ENCODE data around the gene ADAMTS14. TPM values are rescaled to one million over a fixed set of nuclear protein-coding genes. Genes with fewer than 3 reads are reported as not detected.

The ADAMTS14 gene
- total RNA-seq, 2 experiments from 2014 or later: not detected

DNA sequence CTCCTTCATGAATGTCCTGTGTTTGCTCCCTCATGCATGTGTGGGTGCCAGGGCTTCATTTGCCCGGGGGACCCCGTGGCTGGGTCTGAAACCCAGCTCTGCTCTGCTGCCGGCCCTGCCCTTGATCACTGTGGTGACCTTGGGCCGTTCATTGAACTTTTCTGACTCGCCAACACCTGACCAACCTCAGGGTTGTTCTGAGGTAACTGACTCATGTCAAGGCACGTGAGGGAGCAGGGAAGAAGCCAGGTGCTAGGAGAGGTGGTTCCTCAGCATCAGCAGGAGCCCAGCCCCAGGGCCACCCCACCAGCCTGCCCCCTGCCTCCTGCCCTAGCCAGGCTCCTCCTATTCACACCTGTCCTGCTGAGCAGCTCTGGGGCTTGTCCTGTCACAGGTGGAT is 64.9 kb downstream of the ADAMTS14 start:
- no peaks in the 10 kb centered on the region for H3K4me1 ChIP-seq (ENCODE audit: insufficient read depth, low read length)
- Mint-ChIP-seq H3K36me3 (ENCODE audit: low read depth) (no peaks in the 10 kb centered on the region), H3K4me1 (ENCODE audit: low read depth) (no peaks in the 10 kb centered on the region), H3K27me3 (no peaks in the 10 kb centered on the region), H3K27ac (no peak overlapping the region), H3K4me3 (no peak overlapping the region), H3K9me3 (no peaks in the 10 kb centered on the region)
- no peak overlapping the region for H3K4me3 ChIP-seq (ENCODE audit: low read length)
- H3K36me3 ChIP-seq (ENCODE audit: insufficient read depth, low read length): no peaks in the 10 kb centered on the region
- ChIA-PET CTCF (no interaction called here), POLR2A (no interaction called here)
- no peaks in the 10 kb centered on the region for H3K27me3 ChIP-seq (ENCODE audit: control insufficient read depth in 1 of 2, insufficient read depth in 2 of 2, low read length in 2 of 2)
- H3K9me3 ChIP-seq (ENCODE audit: control insufficient read depth in 1 of 2, insufficient read depth in 1 of 2, low read length in 2 of 2): no peaks in the 10 kb centered on the region
- ATAC-seq (ENCODE audit: poor library complexity): no peak
- intact Hi-C loops (cut with DNase I, micrococcal nuclease): no loop called here
- TF ChIP-seq, protein P1, sequence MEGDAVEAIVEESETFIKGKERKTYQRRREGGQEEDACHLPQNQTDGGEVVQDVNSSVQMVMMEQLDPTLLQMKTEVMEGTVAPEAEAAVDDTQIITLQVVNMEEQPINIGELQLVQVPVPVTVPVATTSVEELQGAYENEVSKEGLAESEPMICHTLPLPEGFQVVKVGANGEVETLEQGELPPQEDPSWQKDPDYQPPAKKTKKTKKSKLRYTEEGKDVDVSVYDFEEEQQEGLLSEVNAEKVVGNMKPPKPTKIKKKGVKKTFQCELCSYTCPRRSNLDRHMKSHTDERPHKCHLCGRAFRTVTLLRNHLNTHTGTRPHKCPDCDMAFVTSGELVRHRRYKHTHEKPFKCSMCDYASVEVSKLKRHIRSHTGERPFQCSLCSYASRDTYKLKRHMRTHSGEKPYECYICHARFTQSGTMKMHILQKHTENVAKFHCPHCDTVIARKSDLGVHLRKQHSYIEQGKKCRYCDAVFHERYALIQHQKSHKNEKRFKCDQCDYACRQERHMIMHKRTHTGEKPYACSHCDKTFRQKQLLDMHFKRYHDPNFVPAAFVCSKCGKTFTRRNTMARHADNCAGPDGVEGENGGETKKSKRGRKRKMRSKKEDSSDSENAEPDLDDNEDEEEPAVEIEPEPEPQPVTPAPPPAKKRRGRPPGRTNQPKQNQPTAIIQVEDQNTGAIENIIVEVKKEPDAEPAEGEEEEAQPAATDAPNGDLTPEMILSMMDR (IDR thresholded peaks at IDR 0.05): no peak
- no peak overlapping the region for H3K27ac ChIP-seq (ENCODE audit: low read depth in 1 of 2, low read length in 2 of 2)
- DNase-seq: no peak

DNA sequence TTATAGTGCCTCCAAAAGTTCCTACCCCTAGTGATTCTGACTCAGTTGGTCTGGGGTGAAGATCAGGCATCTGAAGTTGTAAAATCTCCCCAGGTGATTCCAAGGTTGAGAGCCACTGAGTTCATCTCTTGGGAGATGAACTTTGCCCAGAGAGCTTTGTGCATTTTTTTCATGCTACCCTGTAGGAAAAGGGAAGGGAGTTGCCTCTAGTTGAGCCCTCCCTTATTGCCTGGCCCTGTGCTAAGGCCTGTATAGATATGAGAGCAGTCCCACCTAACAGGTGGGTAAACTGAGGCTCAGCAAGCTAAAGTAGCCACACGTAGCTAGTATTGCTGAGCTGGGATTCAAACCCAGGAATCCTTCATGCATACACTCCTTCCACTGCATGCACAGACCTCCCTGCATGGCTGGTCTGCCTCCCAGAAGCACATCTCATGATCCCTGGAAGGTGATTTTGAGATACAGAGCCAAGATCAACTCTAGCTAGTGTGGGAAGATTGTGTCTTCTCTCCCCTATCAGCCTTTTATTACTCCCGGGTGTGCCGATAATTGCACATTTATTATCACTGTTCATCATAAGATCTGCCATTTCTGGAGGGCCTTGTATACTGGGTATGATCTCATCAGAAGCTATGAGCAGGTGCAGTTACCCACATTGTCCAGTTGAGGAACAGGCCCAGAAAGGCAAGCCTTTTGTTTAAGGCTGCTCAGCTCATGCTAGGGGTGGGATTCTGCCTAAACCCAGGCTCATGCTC is 65.9 kb downstream of the ADAMTS14 start:
- CTCF ChIA-PET: no interaction called here
- Histone ChIP-seq H3K4me1 (ENCODE audit: insufficient read depth, low read length) (no peaks in the 10 kb centered on the region), H3K36me3 (ENCODE audit: insufficient read depth, low read length) (no peaks in the 10 kb centered on the region), H3K9me3 (ENCODE audit: control insufficient read depth in 1 of 2, insufficient read depth in 1 of 2, low read length in 2 of 2) (no peaks in the 10 kb centered on the region), H3K27me3 (ENCODE audit: control insufficient read depth in 1 of 2, insufficient read depth in 2 of 2, low read length in 2 of 2) (no peaks in the 10 kb centered on the region), H3K27ac (ENCODE audit: low read depth in 1 of 2, low read length in 2 of 2) (no peak overlapping the region), H3K4me3 (ENCODE audit: low read length) (no peak overlapping the region)
- POLR2A ChIA-PET: no interaction called here
- H3K9me3 Mint-ChIP-seq: no peaks in the 10 kb centered on the region
- no peaks in the 10 kb centered on the region for H3K27me3 Mint-ChIP-seq
- H3K36me3 Mint-ChIP-seq (ENCODE audit: low read depth): no peaks in the 10 kb centered on the region
- intact Hi-C loops (cut with DNase I, micrococcal nuclease): no loop called here
- ATAC-seq (ENCODE audit: poor library complexity): no peak
- no peak overlapping the region for H3K27ac Mint-ChIP-seq
- no peak overlapping the region for H3K4me3 Mint-ChIP-seq
- TF ChIP-seq, protein P1 (IDR thresholded peaks at IDR 0.05): no peak
- DNase-seq: no peak
- H3K4me1 Mint-ChIP-seq (ENCODE audit: low read depth): no peaks in the 10 kb centered on the region

DNA sequence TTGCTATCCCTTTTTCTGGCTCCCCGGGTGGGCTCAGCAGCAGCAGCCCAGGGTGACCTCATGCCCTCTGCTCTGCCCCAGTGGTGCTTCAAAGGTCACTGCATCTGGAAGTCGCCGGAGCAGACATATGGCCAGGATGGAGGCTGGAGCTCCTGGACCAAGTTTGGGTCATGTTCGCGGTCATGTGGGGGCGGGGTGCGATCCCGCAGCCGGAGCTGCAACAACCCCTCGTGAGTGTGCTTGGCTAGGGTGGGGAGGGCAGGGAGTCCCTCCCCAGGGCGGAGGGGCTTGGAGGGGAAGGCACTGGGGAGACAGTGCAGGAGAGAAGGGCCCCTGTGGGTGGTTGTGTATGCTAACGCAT is 66.4 kb downstream of the ADAMTS14 start:
- no peaks in the 10 kb centered on the region for H3K4me1 ChIP-seq (ENCODE audit: insufficient read depth, low read length)
- no peaks in the 10 kb centered on the region for H3K27me3 Mint-ChIP-seq
- H3K4me1 Mint-ChIP-seq (ENCODE audit: low read depth): no peaks in the 10 kb centered on the region
- ChIA-PET POLR2A (no interaction called here), CTCF (no interaction called here)
- DNase-seq (no peak), ATAC-seq (ENCODE audit: poor library complexity) (no peak)
- H3K27ac ChIP-seq (ENCODE audit: low read depth in 1 of 2, low read length in 2 of 2): no peak overlapping the region
- intact Hi-C loops (cut with DNase I, micrococcal nuclease): no loop called here
- no peaks in the 10 kb centered on the region for H3K9me3 ChIP-seq (ENCODE audit: control insufficient read depth in 1 of 2, insufficient read depth in 1 of 2, low read length in 2 of 2)
- H3K27ac Mint-ChIP-seq: no peak overlapping the region
- no peak overlapping the region for H3K4me3 Mint-ChIP-seq
- TF ChIP-seq, protein P1 (IDR thresholded peaks at IDR 0.05): no peak
- H3K4me3 ChIP-seq (ENCODE audit: low read length): no peak overlapping the region
- no peaks in the 10 kb centered on the region for H3K36me3 ChIP-seq (ENCODE audit: insufficient read depth, low read length)
- no peaks in the 10 kb centered on the region for H3K27me3 ChIP-seq (ENCODE audit: control insufficient read depth in 1 of 2, insufficient read depth in 2 of 2, low read length in 2 of 2)
- no peaks in the 10 kb centered on the region for H3K9me3 Mint-ChIP-seq
- no peaks in the 10 kb centered on the region for H3K36me3 Mint-ChIP-seq (ENCODE audit: low read depth)
